Thymus (tissue), 11 donors: ENCODE data around the gene FRMPD4. TPM values are rescaled to one million over a fixed set of nuclear protein-coding genes. Genes with fewer than 3 reads are reported as not detected.

ENCODE experiments used
- DNase-seq, 9 donors: peaks; one replicate each; pipeline ENCODE4 v3.0.0-alpha.2; 2013; ENCODE audit warnings: low spot score in 9 of 9, low read depth in 6 of 9, missing footprints in 1 of 9
- H3K27ac ChIP-seq, 2 donors: one replicate each; pipeline ENCODE4 v1.5.1; 2013; ENCODE audit warnings: control low read depth in 1 of 2, low read depth in 1 of 2, low read length in 1 of 2, mild to moderate bottlenecking in 1 of 2, moderate library complexity in 1 of 2
- H3K27me3 ChIP-seq, 2 donors: one replicate each; pipeline ENCODE4 v1.5.1; 2013; ENCODE audit warnings: low read length in 1 of 2; ENCODE audit not compliant: control insufficient read depth in 2 of 2, insufficient read depth in 1 of 2
- H3K36me3 ChIP-seq, 2 donors: one replicate each; pipeline ENCODE4 v1.5.1; 2013; ENCODE audit warnings: low read length in 1 of 2, mild to moderate bottlenecking in 1 of 2, moderate library complexity in 1 of 2; ENCODE audit not compliant: control insufficient read depth in 2 of 2, insufficient read depth in 2 of 2
- H3K4me1 ChIP-seq, 2 donors: one replicate each; pipeline ENCODE4 v1.5.1; 2013; ENCODE audit warnings: low read length in 2 of 2; ENCODE audit not compliant: control insufficient read depth in 2 of 2, insufficient read depth in 2 of 2
- H3K4me3 ChIP-seq, 2 donors: one replicate each; pipeline ENCODE4 v1.5.1; 2013; ENCODE audit warnings: low read length in 2 of 2, control low read depth in 1 of 2, mild to moderate bottlenecking in 1 of 2
- H3K9me3 ChIP-seq, 2 donors: one replicate each; pipeline ENCODE4 v1.5.1; 2013; ENCODE audit warnings: low read length in 1 of 2, mild to moderate bottlenecking in 1 of 2; ENCODE audit not compliant: control insufficient read depth in 2 of 2, insufficient read depth in 1 of 2
- WGBS: extraction: QIAGEN DNeasy Blood & Tissue Kit; methylation state at CpG from one replicate; pipeline ENCODE4 v1.1.7; 2013; 5-methylcytosine and 5-hydroxymethylcytosine counted together
- polyA plus RNA-seq: library from polyadenylated mRNA; stranded (reverse); fragments of 200-250 nt; gene quantifications from one replicate; pipeline ENCODE4 v1.2.3, GENCODE V29; 2013
- total RNA-seq: library from RNA; stranded (reverse); fragments of 120-200 nt; gene quantifications from one replicate; pipeline ENCODE4 v1.2.4, GENCODE V29; 2013
- donor health status: healthy.

The FRMPD4 gene
- total and polyA plus RNA-seq, 2 donors: 0.05 TPM

DNA sequence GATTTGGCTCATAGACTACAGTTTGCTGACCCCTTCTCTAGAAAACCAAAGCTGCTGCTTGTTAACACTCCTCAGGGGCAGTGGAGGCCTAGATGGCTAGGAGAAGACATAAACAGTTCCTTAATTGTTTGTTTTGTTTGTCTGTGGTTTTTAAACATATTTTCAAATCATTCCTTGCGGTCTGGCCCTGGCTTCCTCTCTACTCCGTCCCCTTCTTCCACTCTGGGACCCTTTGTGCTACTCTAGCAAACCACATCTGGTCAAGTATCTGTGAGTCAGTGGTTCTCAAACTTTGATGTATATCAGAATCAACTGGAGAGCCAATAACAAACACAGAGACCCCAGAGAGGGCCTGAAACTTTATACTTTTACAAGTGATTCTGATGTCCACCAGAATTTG, 36.1 kb downstream of the FRMPD4 start:
- Histone ChIP-seq H3K27me3 (no peaks in the 10 kb centered on the region), H3K4me1 (no peaks in the 10 kb centered on the region), H3K9me3 (no peaks in the 10 kb centered on the region), H3K27ac (no peak overlapping the region), H3K36me3 (no peaks in the 10 kb centered on the region), H3K4me3 (no peak overlapping the region)
- 44% methylated on average over 2 of the region's 2 CpGs for WGBS
- no peak for DNase-seq

DNA sequence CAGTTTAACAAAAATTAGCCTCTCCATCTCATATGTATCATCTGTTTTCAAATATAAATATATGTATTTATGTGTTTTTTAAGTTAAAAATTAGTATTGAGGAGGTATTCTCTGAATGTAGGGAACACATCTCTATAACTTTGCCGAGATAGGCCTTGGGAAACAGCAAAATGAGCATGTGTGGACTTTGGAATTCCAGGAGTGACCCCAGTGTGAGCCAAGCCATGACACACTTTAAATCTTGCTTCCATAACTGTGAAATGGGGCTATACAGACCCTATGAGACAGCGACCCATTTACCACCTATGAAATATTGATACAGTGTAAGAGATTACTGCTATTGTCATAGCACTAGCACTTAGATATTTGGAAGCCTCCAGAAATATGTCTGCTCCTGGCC, 58.8 kb downstream of the FRMPD4 start:
- Histone ChIP-seq H3K27me3 (no peaks in the 10 kb centered on the region), H3K27ac (no peak overlapping the region), H3K4me3 (no peak overlapping the region), H3K9me3 (no peaks in the 10 kb centered on the region), H3K36me3 (no peaks in the 10 kb centered on the region), H3K4me1 (no peaks in the 10 kb centered on the region)
- no peak for DNase-seq
- 93% methylated on average over 2 of the region's 2 CpGs for WGBS

DNA sequence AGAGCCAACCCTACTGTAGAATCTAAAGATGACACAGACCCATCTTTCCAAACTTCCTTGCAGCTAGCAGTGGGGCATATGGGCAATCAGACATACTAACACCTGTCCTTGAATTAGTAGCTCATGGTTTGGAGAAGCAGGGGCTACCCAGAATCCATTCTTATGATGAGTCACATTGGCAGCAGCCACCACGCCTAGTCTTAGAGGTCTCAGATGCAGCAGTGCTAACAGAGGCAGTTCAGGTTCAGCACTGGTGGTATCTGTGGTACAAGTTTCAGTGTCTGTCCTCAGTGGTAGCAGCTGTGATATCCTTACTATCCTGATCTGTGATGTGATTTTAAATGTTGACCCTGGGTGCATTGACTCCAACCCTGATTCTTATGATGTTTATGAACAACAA, 68.1 kb downstream of the FRMPD4 start:
- Histone ChIP-seq H3K27me3 (no peaks in the 10 kb centered on the region), H3K36me3 (no peaks in the 10 kb centered on the region), H3K9me3 (no peaks in the 10 kb centered on the region), H3K4me1 (no peaks in the 10 kb centered on the region), H3K4me3 (no peak overlapping the region), H3K27ac (no peak overlapping the region)
- DNase-seq: no peak
- WGBS: 93% methylated on average over 1 of the region's 1 CpG

DNA sequence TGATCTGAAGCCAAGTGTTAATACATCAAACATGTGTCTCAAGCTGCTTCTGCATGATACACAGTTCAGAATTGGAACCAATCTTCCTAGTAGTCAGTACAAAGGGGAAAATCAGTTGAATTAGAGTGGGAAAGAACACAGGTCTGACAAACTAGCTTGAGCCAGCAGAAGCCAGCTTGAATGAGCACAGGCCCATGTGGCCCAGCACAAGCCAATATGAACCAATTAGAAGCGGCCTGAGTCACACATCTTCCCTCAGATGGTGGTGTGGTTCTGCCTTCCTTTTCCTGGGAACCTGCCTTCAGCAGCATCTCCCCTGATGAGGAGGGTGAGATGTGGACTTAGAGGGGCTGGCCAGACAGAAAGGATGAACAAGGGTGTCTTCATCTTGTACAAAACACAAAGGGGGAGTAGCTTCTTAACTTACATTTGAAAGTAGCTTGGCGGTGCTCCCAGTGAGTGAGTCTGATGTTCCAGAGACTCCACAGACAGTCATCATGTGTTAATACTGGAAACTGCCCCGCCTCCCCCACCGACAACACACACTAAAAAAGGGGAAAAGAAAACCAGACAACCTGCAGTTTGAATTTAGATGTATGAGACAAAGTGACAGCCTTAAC, 72.0 kb downstream of the FRMPD4 start:
- Histone ChIP-seq H3K27ac (no peak overlapping the region), H3K36me3 (no peaks in the 10 kb centered on the region), H3K4me3 (no peak overlapping the region), H3K9me3 (no peaks in the 10 kb centered on the region), H3K4me1 (no peaks in the 10 kb centered on the region), H3K27me3 (no peaks in the 10 kb centered on the region)
- no peak for DNase-seq
- WGBS: 93% methylated on average over 4 of the region's 4 CpGs

DNA sequence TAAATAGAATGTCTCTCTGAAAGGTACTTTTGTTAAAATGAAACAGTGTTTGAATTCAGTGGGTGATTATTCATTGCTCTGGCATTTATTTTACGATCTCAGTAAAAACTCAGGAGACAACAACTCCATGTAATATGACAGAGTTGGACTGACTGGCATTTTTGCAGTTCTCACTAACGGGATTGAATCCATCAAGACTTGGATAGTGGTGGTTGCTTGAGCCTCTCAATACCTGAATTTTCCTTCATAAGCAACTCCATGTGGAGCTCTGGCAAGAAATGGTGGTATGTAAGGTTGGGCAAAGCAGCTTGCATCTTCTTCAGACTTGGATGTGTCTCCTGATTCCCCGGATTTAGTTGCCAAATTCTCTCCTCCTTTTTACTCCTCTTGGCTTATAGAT, 72.7 kb downstream of the FRMPD4 start:
- Histone ChIP-seq H3K36me3 (no peaks in the 10 kb centered on the region), H3K27ac (no peak overlapping the region), H3K4me3 (no peak overlapping the region), H3K9me3 (no peaks in the 10 kb centered on the region), H3K4me1 (no peaks in the 10 kb centered on the region), H3K27me3 (no peaks in the 10 kb centered on the region)
- DNase-seq: no peak
- 84% methylated on average over 3 of the region's 3 CpGs for WGBS

DNA sequence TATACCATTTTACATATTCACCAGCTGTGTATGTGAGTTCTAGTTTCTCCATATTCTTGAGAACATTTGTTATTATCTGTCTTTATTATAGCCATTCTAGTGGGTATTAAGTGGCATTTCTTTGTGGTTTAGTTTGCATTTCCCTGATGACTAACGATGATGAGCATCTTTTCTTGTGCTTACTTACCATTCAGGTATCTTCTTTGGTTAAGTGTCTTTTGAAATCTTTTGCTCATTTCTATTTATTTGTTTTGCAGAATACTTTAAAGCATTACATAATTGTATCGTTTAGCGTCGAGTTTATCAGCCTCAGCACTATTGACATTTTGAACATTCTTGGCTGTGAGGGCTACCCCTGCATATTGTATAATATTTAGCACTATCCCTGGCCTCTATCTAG, 85.4 kb downstream of the FRMPD4 start:
- no peaks in the 10 kb centered on the region for H3K9me3 ChIP-seq
- no peaks in the 10 kb centered on the region for H3K4me1 ChIP-seq
- H3K36me3 ChIP-seq: no peaks in the 10 kb centered on the region
- DNase-seq: no peak
- no peak overlapping the region for H3K4me3 ChIP-seq
- 95% methylated on average over 4 of the region's 4 CpGs for WGBS
- no peaks in the 10 kb centered on the region for H3K27me3 ChIP-seq
- no peak overlapping the region for H3K27ac ChIP-seq

DNA sequence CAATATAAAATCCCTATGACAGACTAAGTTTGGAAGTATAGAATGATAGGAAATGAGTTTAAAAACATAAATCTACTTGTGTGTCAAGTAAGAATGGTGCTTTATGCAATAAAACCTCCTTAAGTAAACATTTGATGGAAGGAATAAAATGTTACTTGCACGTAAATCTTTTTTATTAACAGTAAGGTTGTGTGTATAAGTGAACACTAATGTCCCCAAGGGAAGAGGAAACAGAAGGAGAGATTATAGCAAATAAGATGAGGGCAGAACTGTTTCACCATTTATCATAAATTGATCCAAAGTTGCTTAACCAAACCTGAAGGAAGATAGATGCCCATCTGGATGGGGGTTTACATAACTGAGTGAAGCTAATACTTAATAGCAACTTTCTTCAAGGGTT, 86.8 kb downstream of the FRMPD4 start:
- DNase-seq: no peak
- no peaks in the 10 kb centered on the region for H3K36me3 ChIP-seq
- H3K27ac ChIP-seq: no peak overlapping the region
- no peaks in the 10 kb centered on the region for H3K4me1 ChIP-seq
- H3K4me3 ChIP-seq: no peak overlapping the region
- no peaks in the 10 kb centered on the region for H3K27me3 ChIP-seq
- WGBS: 73% methylated on average over 1 of the region's 1 CpG
- H3K9me3 ChIP-seq: no peaks in the 10 kb centered on the region

DNA sequence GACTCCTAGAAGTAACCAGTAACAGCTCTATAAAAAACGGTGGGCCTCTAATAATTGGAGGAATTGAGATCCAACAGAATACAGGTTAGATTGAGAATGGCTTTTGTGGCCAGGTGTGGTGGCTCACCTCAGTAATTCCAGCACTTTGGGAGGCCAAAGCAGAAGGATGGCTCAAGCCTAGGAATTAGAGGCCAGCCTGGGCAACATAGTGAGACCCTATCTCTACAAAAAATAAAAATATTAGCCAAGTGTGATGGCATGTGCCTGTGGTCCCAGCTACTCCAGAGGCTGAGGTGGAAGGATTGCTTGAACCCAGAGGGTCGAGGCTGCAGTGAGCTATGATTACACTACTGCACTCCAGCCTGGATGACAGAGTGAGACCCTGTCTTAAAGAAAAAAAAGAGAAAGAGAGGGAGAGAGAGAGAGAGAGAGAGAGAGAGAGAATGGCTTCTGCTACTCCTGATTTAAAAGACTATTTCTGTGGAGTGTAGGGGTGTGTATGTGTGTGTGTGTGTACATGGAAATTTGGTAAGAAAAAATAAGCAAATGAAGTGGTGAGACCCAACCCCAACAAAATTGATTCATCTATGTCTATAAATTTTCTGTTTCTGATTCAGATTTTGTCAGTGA, 89.3 kb downstream of the FRMPD4 start:
- H3K4me3 ChIP-seq: no peak overlapping the region
- no peaks in the 10 kb centered on the region for H3K27me3 ChIP-seq
- 78% methylated on average over 2 of the region's 2 CpGs for WGBS
- H3K9me3 ChIP-seq: no peaks in the 10 kb centered on the region
- DNase-seq: no peak
- H3K27ac ChIP-seq: no peak overlapping the region
- H3K36me3 ChIP-seq: no peaks in the 10 kb centered on the region
- no peaks in the 10 kb centered on the region for H3K4me1 ChIP-seq

DNA sequence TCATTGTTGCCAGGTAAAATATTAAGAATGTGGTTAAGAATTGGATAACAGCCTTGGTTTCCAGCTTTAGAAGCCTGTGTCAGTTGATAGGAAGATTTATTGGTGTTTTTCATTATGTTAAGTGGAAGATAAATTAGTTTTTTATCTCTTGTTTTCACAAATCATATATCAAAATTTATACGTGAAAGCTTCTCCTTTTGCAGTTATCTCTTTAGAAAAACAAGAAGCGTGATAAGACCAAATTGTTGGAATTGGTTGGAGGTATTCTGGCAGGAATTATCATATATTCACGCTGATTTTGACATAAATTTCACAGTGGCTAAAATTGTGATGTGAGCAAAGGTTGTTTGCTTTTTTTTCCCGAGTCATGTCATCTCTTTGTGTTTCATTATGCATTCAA, 90.6 kb downstream of the FRMPD4 start:
- no peaks in the 10 kb centered on the region for H3K9me3 ChIP-seq
- WGBS: 73% methylated on average over 4 of the region's 4 CpGs
- H3K4me1 ChIP-seq: no peaks in the 10 kb centered on the region
- no peak for DNase-seq
- H3K27me3 ChIP-seq: no peaks in the 10 kb centered on the region
- H3K36me3 ChIP-seq: no peaks in the 10 kb centered on the region
- no peak overlapping the region for H3K4me3 ChIP-seq
- no peak overlapping the region for H3K27ac ChIP-seq
